ENCODE results near the gene BRD7. TPM values are rescaled to one million over a fixed set of nuclear protein-coding genes. Genes with fewer than 3 reads are reported as not detected.
A peak's percentile ranks its signal among the peaks of the same experiment; 100 is the strongest.

Gene BRD7
- total and polyA plus RNA-seq, 2 donors (not counting 1 experiment from before 2014, with no cell fraction given) = 29.8 to 64.5 TPM

- no peak overlapping the region for H3K9ac ChIP-seq (ENCODE audit: low read length)
- ATAC-seq (ENCODE audit: low read depth) (peak; percentile 23), DNase-seq (no peak)
- H3K4me3 ChIP-seq (ENCODE audit: control extremely low read depth in 1 of 5, extremely low read depth in 1 of 5, insufficient read depth in 1 of 5, low read depth in 2 of 5, low read length in 4 of 5) = no peak overlapping the region
- peaks cover 0 to 1% (median 0%) of the 10 kb centered on the region in 3 donors for H3K9me3 ChIP-seq (ENCODE audit: control extremely low read depth in 1 of 3, control insufficient read depth in 2 of 3, insufficient read depth in 1 of 3, low read length in 2 of 3)
- no peaks in the 10 kb centered on the region for H3K27me3 ChIP-seq (replicated peaks in 1 of 4; ENCODE audit: control extremely low read depth in 1 of 4, control insufficient read depth in 3 of 4, insufficient read depth in 4 of 4, low read length in 3 of 4)
- peaks cover 72% of the 10 kb centered on the region for H3K4me1 Mint-ChIP-seq
- peaks cover 23 to 46% of the 10 kb centered on the region in 2 experiments for H3K36me3 ChIP-seq (replicated peaks in 1 of 2; ENCODE audit: control extremely low read depth in 1 of 2, control insufficient read depth in 1 of 2, extremely low read depth in 1 of 2, insufficient read depth in 2 of 2, low read length in 1 of 2)
- 85% methylated on average over 9 of the region's 14 CpGs for WGBS (ENCODE audit: insufficient coverage)
- ChIA-PET CTCF (interaction anchor here (14.6 kb wide), 1 partner anchor 18 kb away, joined by 329 read pairs; no protein-coding TSS in a partner anchor), POLR2A (interaction anchor here (0.6 kb wide), 1 partner anchor 45 kb away, joined by 3 read pairs; no protein-coding TSS in a partner anchor)
- H4K20me1 ChIP-seq (ENCODE audit: control insufficient read depth, insufficient read depth, low read length, poor library complexity, severe bottlenecking) = no peaks in the 10 kb centered on the region
- peaks cover 29% of the 10 kb centered on the region for H3K79me2 ChIP-seq (ENCODE audit: control insufficient read depth, insufficient read depth, low read length)
- peak overlapping the region; percentile 73 to 90 for H3K27ac ChIP-seq (ENCODE audit: low read length in 2 of 2)
- TF ChIP-seq EZH2 (IDR thresholded peaks at IDR 0.05; ENCODE audit: borderline replicate concordance, insufficient read depth, low read depth, low read length, poor library complexity, severe bottlenecking) = no peak
- no peak for TF ChIP-seq CTCF (IDR thresholded peaks at IDR 0.05)
- H3K4me2 ChIP-seq (replicated peaks; ENCODE audit: low read depth, low read length, poor library complexity, severe bottlenecking) = peak overlapping the region; percentile 37
- H3K4me3 Mint-ChIP-seq = peak overlapping the region; percentile 35
- H3K27ac Mint-ChIP-seq = peak overlapping the region; percentile 96
- no peak overlapping the region for H2AFZ ChIP-seq (ENCODE audit: insufficient read depth, low read depth, low read length, poor library complexity, severe bottlenecking)
- no peaks in the 10 kb centered on the region for H3K27me3 Mint-ChIP-seq
- intact Hi-C loops (cut with micrococcal nuclease) = loop anchor here (2.0 kb wide), 1 partner anchor 58 kb away; no protein-coding TSS in a partner anchor
- peaks cover 3% of the 10 kb centered on the region for H3K9me3 Mint-ChIP-seq (ENCODE audit: insufficient read depth)
- H3K4me1 ChIP-seq (ENCODE audit: control insufficient read depth in 2 of 2, insufficient read depth in 2 of 2, low read length in 2 of 2) = peaks cover 0 to 72% of the 10 kb centered on the region in 2 donors
Observed at GRCh38 chr16:50334106-50334975, 34.4 kb downstream of the BRD7 start.

- Histone ChIP-seq H3K4me3 (ENCODE audit: control extremely low read depth in 1 of 5, extremely low read depth in 1 of 5, insufficient read depth in 1 of 5, low read depth in 2 of 5, low read length in 4 of 5) (no peak overlapping the region), H3K27me3 (replicated peaks in 1 of 4; ENCODE audit: control extremely low read depth in 1 of 4, control insufficient read depth in 3 of 4, insufficient read depth in 4 of 4, low read length in 3 of 4) (no peaks in the 10 kb centered on the region), H3K79me2 (ENCODE audit: control insufficient read depth, insufficient read depth, low read length) (peaks cover 40% of the 10 kb centered on the region), H4K20me1 (ENCODE audit: control insufficient read depth, insufficient read depth, low read length, poor library complexity, severe bottlenecking) (no peaks in the 10 kb centered on the region), H3K9ac (ENCODE audit: low read length) (no peak overlapping the region), H3K9me3 (ENCODE audit: control extremely low read depth in 1 of 3, control insufficient read depth in 2 of 3, insufficient read depth in 1 of 3, low read length in 2 of 3) (peaks cover 0 to 1% (median 0%) of the 10 kb centered on the region in 3 donors), H3K4me2 (replicated peaks; ENCODE audit: low read depth, low read length, poor library complexity, severe bottlenecking) (no peak overlapping the region), H3K4me1 (ENCODE audit: control insufficient read depth in 2 of 2, insufficient read depth in 2 of 2, low read length in 2 of 2) (peaks cover 0 to 62% of the 10 kb centered on the region in 2 donors), H3K36me3 (replicated peaks in 1 of 2; ENCODE audit: control extremely low read depth in 1 of 2, control insufficient read depth in 1 of 2, extremely low read depth in 1 of 2, insufficient read depth in 2 of 2, low read length in 1 of 2) (peaks cover 23 to 34% of the 10 kb centered on the region in 2 experiments), H3K27ac (ENCODE audit: low read length in 2 of 2) (peak overlapping the region; percentile 9 to 73), H2AFZ (ENCODE audit: insufficient read depth, low read depth, low read length, poor library complexity, severe bottlenecking) (no peak overlapping the region)
- peak overlapping the region; percentile 80 for H3K27ac Mint-ChIP-seq
- H3K9me3 Mint-ChIP-seq (ENCODE audit: insufficient read depth) = peaks cover 3% of the 10 kb centered on the region
- POLR2A ChIA-PET = no interaction called here
- H3K4me1 Mint-ChIP-seq = peaks cover 68% of the 10 kb centered on the region
- H3K4me3 Mint-ChIP-seq = peak overlapping the region; percentile 23
- ATAC-seq (ENCODE audit: low read depth) (no peak), DNase-seq (no peak)
- intact Hi-C loops (cut with micrococcal nuclease) = no loop called here
- CTCF ChIA-PET = interaction anchor here (1.1 to 14.6 kb wide), 2 partner anchors 9 to 20 kb away, joined by 4 to 329 read pairs; no protein-coding TSS in a partner anchor
- no peaks in the 10 kb centered on the region for H3K27me3 Mint-ChIP-seq
- TF ChIP-seq EZH2 (IDR thresholded peaks at IDR 0.05; ENCODE audit: borderline replicate concordance, insufficient read depth, low read depth, low read length, poor library complexity, severe bottlenecking) (no peak), CTCF (IDR thresholded peaks at IDR 0.05) (no peak)
- 96% methylated on average over 3 of the region's 3 CpGs for WGBS (ENCODE audit: insufficient coverage)
Observed at GRCh38 chr16:50332599-50332998, 36.2 kb downstream of the BRD7 start.
